ELR (cell line): Measurements from ENCODE around the gene ATXN3.

ENCODE experiments used
- DNase-seq: peaks from one replicate; pipeline ENCODE4 v3.0.0-alpha.2; 2015; ENCODE audit warnings: low read depth

Gene ATXN3

GRCh38 chr14:92106143-92106926, at the start of gene ATXN3:
ATXN3 (minus strand) TSS chr14:92106582; CDS start chr14:92106552, 30 bp downstream.
- DNase-seq, result peak; percentile 100

- no peak for DNase-seq
These were observed 48.0 kb upstream of the ATXN3 start for GRCh38 chr14:92154283-92154942.

GRCh38 chr14:92153581-92153980, 47.2 kb upstream of the ATXN3 start:
- no peak for DNase-seq

- peak; percentile 45 for DNase-seq
These were observed 38.3 kb upstream of the ATXN3 start for GRCh38 chr14:92144708-92145107.

- DNase-seq, result peak; percentile 53
These were observed 37.6 kb upstream of the ATXN3 start for GRCh38 chr14:92143962-92144361.

- no peak for DNase-seq
These were observed 36.9 kb upstream of the ATXN3 start for GRCh38 chr14:92143309-92143708.

GRCh38 chr14:92135269-92135668, 28.9 kb upstream of the ATXN3 start:
- peak; percentile 63 for DNase-seq

GRCh38 chr14:92134456-92134855, 28.1 kb upstream of the ATXN3 start:
- DNase-seq, result no peak

GRCh38 chr14:92122761-92123160, 16.4 kb upstream of the ATXN3 start:
- DNase-seq, result peak; percentile 38

- DNase-seq, result peak; percentile 55
These were observed 15.9 kb upstream of the ATXN3 start for GRCh38 chr14:92122351-92122677.

GRCh38 chr14:92121670-92122350, 15.4 kb upstream of the ATXN3 start, which contains the start of the genes CPSF2 and NDUFB1:
CPSF2 (plus strand) TSS chr14:92121969; CDS start chr14:92130985, 9,016 bp downstream.
NDUFB1 (minus strand) TSS chr14:92121706; CDS start chr14:92117637, 4,069 bp downstream.
- peak; percentile 91 for DNase-seq

- peak; percentile 65 for DNase-seq
These were observed 14.9 kb upstream of the ATXN3 start for GRCh38 chr14:92121207-92121669.

- DNase-seq, result no peak
These were observed 3.1 kb upstream of the ATXN3 start for GRCh38 chr14:92109490-92109889.

GRCh38 chr14:92108345-92109254, 2.2 kb upstream of the ATXN3 start:
- no peak for DNase-seq

- peak; percentile 57 for DNase-seq
These were observed 564 bp downstream of the ATXN3 start for GRCh38 chr14:92105893-92106142.

GRCh38 chr14:92105073-92105892, 1.1 kb downstream of the ATXN3 start:
- no peak for DNase-seq

GRCh38 chr14:92103363-92103989, 2.9 kb downstream of the ATXN3 start:
- no peak for DNase-seq

GRCh38 chr14:92099802-92100201, 6.6 kb downstream of the ATXN3 start:
- DNase-seq, result peak; percentile 35

- DNase-seq, result peak; percentile 26
These were observed 13.1 kb downstream of the ATXN3 start for GRCh38 chr14:92093320-92093719.

- DNase-seq, result no peak
These were observed 17.9 kb downstream of the ATXN3 start for GRCh38 chr14:92088494-92088893.

GRCh38 chr14:92074555-92074954, 31.8 kb downstream of the ATXN3 start:
- no peak for DNase-seq
